COLO668 (cell line): Measurements from ENCODE around the gene FMO4.
"Not testable (repeated sequence)": the region's sequence is repeated elsewhere in the genome, so short reads cannot be mapped to it uniquely, and the experiment has no call there.

Source experiments
- DNase-seq: peaks from one replicate; lab custom pipeline; 2025; ENCODE audit not compliant: unreplicated experiment; lab: John Stamatoyannopoulos, UW

The FMO4 gene

DNA sequence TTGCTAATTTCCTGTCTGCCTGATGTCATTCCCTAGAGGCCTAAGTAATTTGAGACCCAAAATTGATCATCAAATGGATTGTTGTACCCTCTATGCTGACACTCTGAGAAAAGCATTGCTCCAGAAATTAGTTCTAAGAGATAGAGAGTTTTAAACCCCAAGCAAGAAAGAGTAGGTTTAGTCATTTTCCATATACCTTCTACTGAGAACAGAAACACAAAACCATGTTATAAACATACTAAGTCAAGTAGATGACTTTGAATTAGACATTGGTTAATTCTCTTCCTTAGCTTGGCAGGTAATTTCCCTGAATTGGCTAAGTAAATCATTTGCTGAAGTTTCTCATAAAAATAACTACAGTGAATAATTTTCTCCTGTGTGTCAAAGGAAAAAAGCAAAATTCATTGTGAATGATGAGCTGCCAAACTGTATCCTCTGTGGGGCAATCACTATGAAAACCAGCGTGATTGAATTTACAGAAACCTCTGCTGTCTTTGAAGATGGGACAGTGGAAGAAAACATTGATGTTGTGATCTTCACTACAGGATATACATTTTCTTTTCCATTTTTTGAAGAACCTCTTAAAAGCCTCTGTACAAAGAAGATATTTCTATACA lies 20.1 kb downstream of the FMO4 start:
- no peak for DNase-seq

- DNase-seq: no peak
These were observed 22.0 kb downstream of the FMO4 start for GRCh38 chr1:171335964-171336363.

DNA sequence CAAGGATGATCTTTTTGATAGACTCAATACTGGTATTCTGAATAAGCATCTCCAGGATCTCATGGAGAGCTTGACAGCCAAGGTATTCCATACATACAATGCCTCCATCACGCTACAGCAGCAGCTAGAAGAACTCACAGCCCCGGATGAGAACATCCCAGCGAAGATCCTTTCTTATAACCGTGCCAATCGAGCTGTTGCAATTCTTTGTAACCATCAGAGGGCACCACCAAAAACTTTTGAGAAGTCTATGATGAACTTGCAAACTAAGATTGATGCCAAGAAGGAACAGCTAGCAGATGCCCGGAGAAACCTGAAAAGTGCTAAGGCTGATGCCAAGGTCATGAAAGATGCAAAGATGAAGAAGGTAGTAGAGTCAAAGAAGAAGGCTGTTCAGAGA lies 25.4 kb downstream of the FMO4 start:
- not testable (repeated sequence) for DNase-seq

- no peak for DNase-seq
These were observed 29.9 kb downstream of the FMO4 start for GRCh38 chr1:171343727-171344472.

DNA sequence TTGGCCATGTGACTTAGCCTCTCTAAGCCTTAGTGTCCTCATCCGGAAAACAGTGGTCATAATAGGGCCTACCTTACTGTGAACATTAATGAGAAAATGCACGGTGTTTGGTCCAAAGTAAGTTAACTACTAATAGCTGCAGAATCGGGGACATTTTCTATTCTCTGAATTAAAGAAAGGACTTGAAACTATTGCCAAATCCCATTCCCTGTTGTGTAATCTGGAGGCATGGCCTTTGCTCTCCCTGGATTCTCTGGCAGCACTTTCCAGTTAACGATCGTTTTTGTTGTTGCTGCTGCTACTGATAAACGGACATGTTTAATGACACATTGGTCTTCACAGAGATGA lies 30.5 kb downstream of the FMO4 start:
- DNase-seq: no peak

GRCh38 chr1:171345536-171345935 lies 31.6 kb downstream of the FMO4 start:
- no peak for DNase-seq

DNA sequence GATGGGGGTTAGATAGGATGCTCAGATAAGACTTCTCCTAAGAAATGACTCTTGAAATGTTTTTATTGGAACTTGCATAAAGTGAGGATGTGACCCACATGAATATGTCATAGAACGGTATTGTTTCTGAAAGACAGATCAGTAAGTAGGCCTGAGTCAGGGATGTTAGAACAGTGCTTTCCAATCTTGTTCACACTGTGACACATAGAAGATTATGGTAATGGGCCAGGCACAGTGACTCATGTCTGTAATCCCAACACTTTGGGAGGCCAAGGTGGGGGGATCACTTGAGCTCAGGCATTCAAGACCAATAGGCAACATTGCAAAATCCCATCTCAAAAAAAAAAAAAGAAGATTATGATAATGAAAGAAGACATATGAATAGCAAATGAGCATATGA lies 32.9 kb downstream of the FMO4 start:
- DNase-seq: no peak

DNA sequence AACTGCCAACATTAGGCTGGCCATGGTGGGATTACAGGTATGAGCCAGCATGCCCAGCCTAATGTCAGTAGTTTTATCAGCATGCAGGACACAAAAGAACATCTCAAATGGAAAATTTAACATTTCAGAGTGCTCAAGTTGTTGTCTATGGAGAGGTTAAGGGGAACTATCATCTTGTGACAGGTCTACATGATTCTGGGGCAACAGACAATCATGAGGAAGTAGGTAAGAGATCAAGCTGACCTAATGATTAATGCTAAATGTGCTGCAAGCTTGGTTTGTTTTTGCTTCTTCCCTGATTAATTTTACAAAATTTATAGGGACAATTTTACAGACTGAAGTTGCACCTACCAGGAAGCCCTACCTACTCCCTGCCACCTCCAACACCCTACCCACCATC lies 36.6 kb downstream of the FMO4 start:
- DNase-seq: no peak

- no peak for DNase-seq
These were observed 38.0 kb downstream of the FMO4 start for GRCh38 chr1:171351961-171352360.

GRCh38 chr1:171352554-171352953 lies 38.6 kb downstream of the FMO4 start:
- no peak for DNase-seq

- no peak for DNase-seq
These were observed 41.7 kb downstream of the FMO4 start for GRCh38 chr1:171355727-171356126.

- DNase-seq: no peak
These were observed 43.2 kb downstream of the FMO4 start for GRCh38 chr1:171357179-171357578.

DNA sequence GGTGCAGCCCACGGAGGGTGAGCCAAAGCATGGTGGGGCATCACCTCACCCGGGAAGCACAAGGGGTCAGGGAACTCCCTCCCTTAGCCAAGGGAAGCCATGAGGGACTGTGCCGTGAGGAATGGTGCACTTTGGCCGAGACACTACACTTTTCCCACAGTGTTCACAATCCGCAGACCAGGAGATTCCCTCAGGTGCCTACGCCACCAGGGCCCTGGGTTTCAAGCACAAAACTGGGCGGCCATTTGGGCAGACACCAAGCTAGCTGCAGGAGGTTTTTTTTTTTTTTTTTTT lies 45.3 kb downstream of the FMO4 start:
- DNase-seq: not testable (repeated sequence)

- not testable (repeated sequence) for DNase-seq
These were observed 45.9 kb downstream of the FMO4 start for GRCh38 chr1:171359731-171360527.

DNA sequence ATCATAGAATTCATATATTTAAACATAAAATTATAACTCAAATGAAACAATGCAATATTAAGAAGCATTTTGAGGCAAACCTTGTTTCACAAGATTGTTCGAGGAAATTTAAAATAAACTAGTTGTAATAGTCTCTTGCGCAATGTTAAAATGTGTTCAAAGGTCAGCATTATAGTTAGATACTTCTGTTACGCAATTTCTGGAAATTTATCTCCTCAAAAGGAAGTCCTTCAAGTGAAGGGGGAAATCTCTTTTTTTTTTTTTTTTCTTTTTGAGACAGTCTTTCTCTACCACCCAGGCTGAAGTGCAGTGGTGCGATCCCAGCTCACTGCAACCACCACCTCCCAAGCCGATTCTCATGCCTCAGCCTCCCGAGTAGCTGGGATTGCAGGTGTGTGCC lies 52.1 kb downstream of the FMO4 start:
- no peak for DNase-seq

GRCh38 chr1:171366816-171367215 lies 52.8 kb downstream of the FMO4 start:
- DNase-seq: no peak

DNA sequence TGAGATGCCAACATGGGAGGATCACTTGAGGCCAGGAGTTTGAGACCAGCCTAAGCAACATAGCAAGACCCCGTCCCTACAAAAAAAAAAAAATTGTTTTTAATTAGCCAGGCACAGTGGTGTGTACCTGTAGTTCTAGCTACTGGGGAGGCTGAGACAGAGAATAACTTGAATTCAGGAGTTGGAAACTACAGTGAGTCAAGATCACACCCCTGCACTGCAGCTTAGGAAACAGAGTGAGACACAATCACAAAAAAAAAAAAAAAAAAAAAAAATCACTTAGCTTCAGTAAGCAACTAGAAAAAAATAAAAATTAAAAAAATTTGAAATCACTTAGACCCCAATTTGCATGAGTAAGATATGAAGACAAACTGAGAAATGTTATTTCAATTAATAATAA lies 53.5 kb downstream of the FMO4 start:
- no peak for DNase-seq

GRCh38 chr1:171372418-171373084 lies 58.6 kb downstream of the FMO4 start:
- no peak for DNase-seq

GRCh38 chr1:171373357-171374122 lies 59.6 kb downstream of the FMO4 start:
- not testable (repeated sequence) for DNase-seq

- DNase-seq: no peak
These were observed 65.9 kb downstream of the FMO4 start for GRCh38 chr1:171379846-171380245.

GRCh38 chr1:171381866-171382210 lies 67.9 kb downstream of the FMO4 start:
- DNase-seq: no peak
